ENCODE results near the gene CFAP99. TPM values are rescaled to one million over a fixed set of nuclear protein-coding genes. Genes with fewer than 3 reads are reported as not detected.

Gene CFAP99
- total and polyA plus RNA-seq, 2 donors (not counting 1 experiment from before 2014, with no cell fraction given) = under 0.01 TPM; not detected in 1

GRCh38 chr4:2468456-2469191 lies 49.9 kb downstream of the CFAP99 start, which contains the start of gene RNF4:
RNF4 (plus strand) TSS chr4:2469106; CDS start chr4:2490494, 21,388 bp downstream.
- Histone ChIP-seq H3K79me2 (ENCODE audit: control insufficient read depth, insufficient read depth, low read length) (peaks cover 52% of the 10 kb centered on the region), H3K36me3 (ENCODE audit: control insufficient read depth, insufficient read depth, low read length) (peaks cover 9% of the 10 kb centered on the region), H2AFZ (ENCODE audit: low read length) (peak within 1 kb of the TSS; percentile 56), H3K4me3 (replicated peaks in 1 of 4; ENCODE audit: control extremely low read depth in 1 of 4, insufficient read depth in 1 of 4, low read depth in 3 of 4, low read length in 4 of 4) (peak within 1 kb of the TSS; percentile 78 to 97 (median 92)), H3K9me3 (ENCODE audit: control insufficient read depth, insufficient read depth, low read depth, low read length) (no peaks in the 10 kb centered on the region), H3K4me2 (ENCODE audit: extremely low read depth, insufficient read depth, low read length) (peak within 1 kb of the TSS; percentile 100), H4K20me1 (ENCODE audit: control insufficient read depth, extremely low read depth, insufficient read depth, low read length) (no peaks in the 10 kb centered on the region), H3K4me1 (ENCODE audit: control insufficient read depth, extremely low read depth, insufficient read depth, low read length) (no peaks in the 10 kb centered on the region), H3K27ac (ENCODE audit: insufficient read depth, low read length) (peak within 1 kb of the TSS; percentile 92), H3K9ac (ENCODE audit: insufficient read depth, low read length) (peak within 1 kb of the TSS; percentile 83), H3K27me3 (ENCODE audit: control insufficient read depth, insufficient read depth, low read length) (no peaks in the 10 kb centered on the region)
- DNase-seq (ENCODE audit: low read depth in 2 of 2) = peak; percentile 97
- TF ChIP-seq CTCF (conservative IDR thresholded peaks at IDR 0.05 in 1 of 2, IDR thresholded peaks at IDR 0.05 in 1 of 2; ENCODE audit: low read depth in 1 of 2, low read length in 2 of 2) (no peak), EZH2 (IDR thresholded peaks at IDR 0.05; ENCODE audit: low read length, missing control alignments) (no peak)

GRCh38 chr4:2469192-2469984 lies 50.6 kb downstream of the CFAP99 start:
- Histone ChIP-seq H3K4me3 (replicated peaks in 1 of 4; ENCODE audit: control extremely low read depth in 1 of 4, insufficient read depth in 1 of 4, low read depth in 3 of 4, low read length in 4 of 4) (peak overlapping the region; percentile 78 to 97 (median 92)), H3K4me1 (ENCODE audit: control insufficient read depth, extremely low read depth, insufficient read depth, low read length) (no peaks in the 10 kb centered on the region), H3K9me3 (ENCODE audit: control insufficient read depth, insufficient read depth, low read depth, low read length) (no peaks in the 10 kb centered on the region), H3K27ac (ENCODE audit: insufficient read depth, low read length) (peak overlapping the region; percentile 92), H2AFZ (ENCODE audit: low read length) (peak overlapping the region; percentile 9), H3K27me3 (ENCODE audit: control insufficient read depth, insufficient read depth, low read length) (no peaks in the 10 kb centered on the region), H3K9ac (ENCODE audit: insufficient read depth, low read length) (peak overlapping the region; percentile 83), H3K4me2 (ENCODE audit: extremely low read depth, insufficient read depth, low read length) (peak overlapping the region; percentile 100), H3K79me2 (ENCODE audit: control insufficient read depth, insufficient read depth, low read length) (peaks cover 60% of the 10 kb centered on the region), H4K20me1 (ENCODE audit: control insufficient read depth, extremely low read depth, insufficient read depth, low read length) (no peaks in the 10 kb centered on the region), H3K36me3 (ENCODE audit: control insufficient read depth, insufficient read depth, low read length) (peaks cover 9% of the 10 kb centered on the region)
- TF ChIP-seq EZH2 (IDR thresholded peaks at IDR 0.05; ENCODE audit: low read length, missing control alignments) = no peak
- no peak for TF ChIP-seq CTCF (conservative IDR thresholded peaks at IDR 0.05 in 1 of 2, IDR thresholded peaks at IDR 0.05 in 1 of 2; ENCODE audit: low read depth in 1 of 2, low read length in 2 of 2)
- DNase-seq (ENCODE audit: low read depth in 2 of 2) = peak; percentile 27 to 42

- no peak overlapping the region for H3K9ac ChIP-seq (ENCODE audit: insufficient read depth, low read length)
- no peaks in the 10 kb centered on the region for H3K9me3 ChIP-seq (ENCODE audit: control insufficient read depth, insufficient read depth, low read depth, low read length)
- no peaks in the 10 kb centered on the region for H4K20me1 ChIP-seq (ENCODE audit: control insufficient read depth, extremely low read depth, insufficient read depth, low read length)
- H3K27ac ChIP-seq (ENCODE audit: insufficient read depth, low read length) = no peak overlapping the region
- no peak for TF ChIP-seq CTCF (conservative IDR thresholded peaks at IDR 0.05 in 1 of 2, IDR thresholded peaks at IDR 0.05 in 1 of 2; ENCODE audit: low read depth in 1 of 2, low read length in 2 of 2)
- H3K4me2 ChIP-seq (ENCODE audit: extremely low read depth, insufficient read depth, low read length) = peak overlapping the region; percentile 100
- peaks cover 73% of the 10 kb centered on the region for H3K79me2 ChIP-seq (ENCODE audit: control insufficient read depth, insufficient read depth, low read length)
- peaks cover 9% of the 10 kb centered on the region for H3K36me3 ChIP-seq (ENCODE audit: control insufficient read depth, insufficient read depth, low read length)
- no peaks in the 10 kb centered on the region for H3K4me1 ChIP-seq (ENCODE audit: control insufficient read depth, extremely low read depth, insufficient read depth, low read length)
- DNase-seq (ENCODE audit: low read depth in 2 of 2) = no peak
- H3K27me3 ChIP-seq (ENCODE audit: control insufficient read depth, insufficient read depth, low read length) = no peaks in the 10 kb centered on the region
- peak overlapping the region in 2 of 4 experiments; percentile 95 to 97 for H3K4me3 ChIP-seq (replicated peaks in 1 of 4; ENCODE audit: control extremely low read depth in 1 of 4, insufficient read depth in 1 of 4, low read depth in 3 of 4, low read length in 4 of 4)
- H2AFZ ChIP-seq (ENCODE audit: low read length) = no peak overlapping the region
These were observed 52.0 kb downstream of the CFAP99 start for GRCh38 chr4:2470791-2471190.

Data from fibroblast of lung (primary cell).